Measurements from ENCODE around the gene PDXK. TPM values are rescaled to one million over a fixed set of nuclear protein-coding genes. Genes with fewer than 3 reads are reported as not detected.

PDXK gene
- total RNA-seq, 1 experiment from 2014 or later, result 114 TPM

DNA sequence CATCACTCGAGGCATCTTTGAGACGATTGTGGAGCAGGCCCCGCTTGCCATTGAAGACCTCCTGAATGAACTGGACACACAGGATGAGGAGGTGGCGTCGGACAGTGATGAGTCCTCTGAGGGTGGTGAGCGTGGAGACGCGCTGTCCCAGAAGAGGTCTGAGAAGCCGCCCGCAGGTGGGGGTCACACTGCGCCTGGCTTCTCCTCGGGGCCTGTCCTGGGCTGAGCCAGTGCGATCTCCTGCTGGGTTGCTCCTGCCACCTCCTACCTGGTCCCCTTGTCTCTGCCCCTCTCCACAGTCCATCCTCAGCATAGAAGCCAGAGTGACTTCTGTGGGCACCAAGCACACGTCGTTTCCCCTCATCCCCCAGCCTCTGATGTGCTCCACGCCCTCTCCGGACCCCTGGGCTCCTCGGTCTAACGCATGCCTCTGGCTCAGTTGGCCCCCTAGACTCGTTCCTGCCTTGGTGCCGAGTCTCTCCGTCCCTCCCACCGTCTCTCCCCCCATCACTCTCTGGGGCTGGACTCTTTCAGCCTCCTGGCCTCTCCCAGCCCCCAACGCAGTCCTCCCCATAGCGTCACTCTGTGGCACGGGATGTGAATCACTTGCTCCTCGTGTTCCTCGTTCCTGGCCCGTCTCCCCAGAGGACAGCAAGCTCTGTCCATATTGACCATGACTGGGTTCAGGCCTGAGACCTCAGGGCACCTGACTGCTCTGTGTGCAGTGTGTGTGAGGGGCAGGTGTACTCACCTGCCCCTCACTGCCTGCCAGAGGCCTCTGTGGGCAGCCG is 79.2 kb downstream of the PDXK start:
- ChIA-PET POLR2A (ENCODE audit: low non-redundant PET) (no interaction called here), CTCF (no interaction called here)
- no peaks in the 10 kb centered on the region for H3K9me3 ChIP-seq (ENCODE audit: low read depth, low read length, poor library complexity, severe bottlenecking)
- no TSS peak for BruUV-seq (replicated peaks)
- no peak overlapping the region for H3K27ac ChIP-seq (ENCODE audit: low read depth, low read length, poor library complexity, severe bottlenecking)
- TF ChIP-seq EZH2 (IDR thresholded peaks at IDR 0.05; ENCODE audit: borderline replicate concordance, low read depth, low read length, poor library complexity, severe bottlenecking), result no peak
- TF ChIP-seq, protein P1, sequence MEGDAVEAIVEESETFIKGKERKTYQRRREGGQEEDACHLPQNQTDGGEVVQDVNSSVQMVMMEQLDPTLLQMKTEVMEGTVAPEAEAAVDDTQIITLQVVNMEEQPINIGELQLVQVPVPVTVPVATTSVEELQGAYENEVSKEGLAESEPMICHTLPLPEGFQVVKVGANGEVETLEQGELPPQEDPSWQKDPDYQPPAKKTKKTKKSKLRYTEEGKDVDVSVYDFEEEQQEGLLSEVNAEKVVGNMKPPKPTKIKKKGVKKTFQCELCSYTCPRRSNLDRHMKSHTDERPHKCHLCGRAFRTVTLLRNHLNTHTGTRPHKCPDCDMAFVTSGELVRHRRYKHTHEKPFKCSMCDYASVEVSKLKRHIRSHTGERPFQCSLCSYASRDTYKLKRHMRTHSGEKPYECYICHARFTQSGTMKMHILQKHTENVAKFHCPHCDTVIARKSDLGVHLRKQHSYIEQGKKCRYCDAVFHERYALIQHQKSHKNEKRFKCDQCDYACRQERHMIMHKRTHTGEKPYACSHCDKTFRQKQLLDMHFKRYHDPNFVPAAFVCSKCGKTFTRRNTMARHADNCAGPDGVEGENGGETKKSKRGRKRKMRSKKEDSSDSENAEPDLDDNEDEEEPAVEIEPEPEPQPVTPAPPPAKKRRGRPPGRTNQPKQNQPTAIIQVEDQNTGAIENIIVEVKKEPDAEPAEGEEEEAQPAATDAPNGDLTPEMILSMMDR (conservative IDR thresholded peaks at IDR 0.05; ENCODE audit: low read depth, low read length), result no peak
- no peaks in the 10 kb centered on the region for H3K27me3 ChIP-seq (replicated peaks; ENCODE audit: insufficient read depth, low read depth, low read length, poor library complexity)
- H3K4me3 ChIP-seq (ENCODE audit: low read depth, low read length, poor library complexity, severe bottlenecking), result no peak overlapping the region
- H3K36me3 ChIP-seq (ENCODE audit: insufficient read depth, low read length, poor library complexity, severe bottlenecking), result peaks cover 91% of the 10 kb centered on the region
- intact Hi-C loops (cut with micrococcal nuclease; ENCODE audit: unreplicated experiment), result no loop called here
- DNase-seq (ENCODE audit: low spot score), result no peak
- no peaks in the 10 kb centered on the region for H3K4me1 ChIP-seq (ENCODE audit: insufficient read depth, low read length, poor library complexity, severe bottlenecking)

DNA sequence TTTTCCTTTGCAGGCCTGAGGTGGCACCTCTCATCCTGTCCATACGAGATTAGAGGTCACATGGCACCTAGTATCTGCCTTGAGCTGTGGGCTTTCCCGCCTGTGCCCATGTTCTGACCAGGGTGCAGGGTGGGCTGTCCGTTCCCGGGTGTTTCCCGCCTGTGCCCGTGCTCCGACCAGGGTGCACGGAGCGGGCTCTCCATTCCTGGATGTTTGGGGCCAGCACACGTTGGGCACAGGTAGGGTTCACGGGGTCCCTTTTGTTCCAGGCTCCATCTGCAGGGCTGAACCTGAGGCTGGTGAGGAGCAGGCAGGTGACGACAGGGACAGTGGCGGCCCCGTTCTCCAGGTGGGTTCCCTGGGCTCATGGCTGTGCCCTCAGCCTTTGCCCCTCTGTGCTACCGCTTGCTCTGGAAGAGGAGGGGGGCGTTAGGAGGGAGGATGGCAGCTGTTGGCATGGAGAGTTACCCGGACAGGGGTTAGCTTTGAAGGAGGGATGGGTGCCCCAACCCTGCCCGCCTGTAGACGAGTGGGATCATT is 80.4 kb downstream of the PDXK start:
- TF ChIP-seq EZH2 (IDR thresholded peaks at IDR 0.05; ENCODE audit: borderline replicate concordance, low read depth, low read length, poor library complexity, severe bottlenecking), result no peak
- TF ChIP-seq, protein P1 (conservative IDR thresholded peaks at IDR 0.05; ENCODE audit: low read depth, low read length), result no peak
- Histone ChIP-seq H3K27me3 (replicated peaks; ENCODE audit: insufficient read depth, low read depth, low read length, poor library complexity) (no peaks in the 10 kb centered on the region), H3K9me3 (ENCODE audit: low read depth, low read length, poor library complexity, severe bottlenecking) (no peaks in the 10 kb centered on the region), H3K4me1 (ENCODE audit: insufficient read depth, low read length, poor library complexity, severe bottlenecking) (no peaks in the 10 kb centered on the region), H3K4me3 (ENCODE audit: low read depth, low read length, poor library complexity, severe bottlenecking) (no peak overlapping the region), H3K36me3 (ENCODE audit: insufficient read depth, low read length, poor library complexity, severe bottlenecking) (peaks cover 89% of the 10 kb centered on the region), H3K27ac (ENCODE audit: low read depth, low read length, poor library complexity, severe bottlenecking) (no peak overlapping the region)
- intact Hi-C loops (cut with micrococcal nuclease; ENCODE audit: unreplicated experiment), result no loop called here
- POLR2A ChIA-PET (ENCODE audit: low non-redundant PET), result no interaction called here
- CTCF ChIA-PET, result no interaction called here
- BruUV-seq (replicated peaks), result no TSS peak
- DNase-seq (ENCODE audit: low spot score), result no peak

DNA sequence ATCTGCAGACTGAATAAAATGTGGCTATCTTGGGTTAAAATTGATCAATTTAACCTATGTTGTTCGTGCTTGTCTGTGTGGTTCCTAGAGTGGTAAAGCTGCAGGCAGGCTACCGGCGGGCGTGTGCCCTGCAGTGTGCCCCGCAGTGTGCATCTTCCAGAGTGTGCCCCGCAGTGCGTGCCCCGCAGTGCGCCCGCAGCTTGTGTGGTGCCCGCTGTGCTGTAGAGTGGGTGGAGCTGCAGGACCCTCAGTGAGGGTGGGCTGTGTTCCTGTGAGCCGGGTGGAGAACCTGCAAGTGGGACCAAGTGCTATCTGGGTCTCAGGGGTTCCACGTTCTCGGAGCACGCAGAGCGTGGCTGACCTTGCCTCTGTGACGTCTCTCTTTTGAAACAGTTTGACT is 81.2 kb downstream of the PDXK start:
- H3K9me3 ChIP-seq (ENCODE audit: low read depth, low read length, poor library complexity, severe bottlenecking), result no peaks in the 10 kb centered on the region
- ChIA-PET POLR2A (ENCODE audit: low non-redundant PET) (no interaction called here), CTCF (no interaction called here)
- H3K36me3 ChIP-seq (ENCODE audit: insufficient read depth, low read length, poor library complexity, severe bottlenecking), result peaks cover 87% of the 10 kb centered on the region
- no peak overlapping the region for H3K27ac ChIP-seq (ENCODE audit: low read depth, low read length, poor library complexity, severe bottlenecking)
- BruUV-seq (replicated peaks), result no TSS peak
- H3K4me3 ChIP-seq (ENCODE audit: low read depth, low read length, poor library complexity, severe bottlenecking), result no peak overlapping the region
- no peak for TF ChIP-seq EZH2 (IDR thresholded peaks at IDR 0.05; ENCODE audit: borderline replicate concordance, low read depth, low read length, poor library complexity, severe bottlenecking)
- TF ChIP-seq, protein P1 (conservative IDR thresholded peaks at IDR 0.05; ENCODE audit: low read depth, low read length), result no peak
- intact Hi-C loops (cut with micrococcal nuclease; ENCODE audit: unreplicated experiment), result no loop called here
- no peaks in the 10 kb centered on the region for H3K4me1 ChIP-seq (ENCODE audit: insufficient read depth, low read length, poor library complexity, severe bottlenecking)
- no peak for DNase-seq (ENCODE audit: low spot score)
- H3K27me3 ChIP-seq (replicated peaks; ENCODE audit: insufficient read depth, low read depth, low read length, poor library complexity), result no peaks in the 10 kb centered on the region

Measured in A673 (cell line).